DMS153 (cell line): ENCODE measurements around the gene TTC8.
A peak's percentile ranks its signal among the peaks of the same experiment; 100 is the strongest.
"Not testable (repeated sequence)": the region's sequence is repeated elsewhere in the genome, so short reads cannot be mapped to it uniquely, and the experiment has no call there.

Experiments used
- DNase-seq: peaks from one replicate; lab custom pipeline; 2025; lab: John Stamatoyannopoulos, UW

Gene TTC8

GRCh38 chr14:88824314-88825077, at the start of gene TTC8:
TSS of gene TTC8 (plus strand) at chr14:88824651. CDS start at chr14:88824708, 57 bp downstream.
- DNase-seq = peak; percentile 72

- no peak for DNase-seq
These were observed 48.9 kb upstream of the TTC8 start for GRCh38 chr14:88775532-88775931.

GRCh38 chr14:88785911-88786310, 38.5 kb upstream of the TTC8 start:
- DNase-seq = no peak

DNA sequence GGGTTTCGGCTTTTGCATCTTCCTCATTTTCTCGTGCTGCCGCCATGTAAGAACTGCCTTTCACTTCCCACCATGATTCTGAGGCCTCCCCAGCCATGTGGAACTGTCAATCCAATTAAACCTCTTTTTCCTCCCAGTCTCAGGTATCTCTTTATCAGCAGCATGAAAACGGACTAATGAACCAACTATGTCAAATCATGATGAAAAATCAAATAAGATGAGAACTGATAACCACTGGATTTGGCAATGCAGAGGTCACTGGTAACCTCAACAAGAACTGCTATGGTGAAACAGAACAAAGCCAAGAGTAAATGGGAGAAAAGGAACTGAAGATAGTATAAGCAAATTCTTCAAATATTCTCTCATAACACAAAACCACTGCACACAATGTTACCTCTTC, 37.7 kb upstream of the TTC8 start:
- DNase-seq = no peak

DNA sequence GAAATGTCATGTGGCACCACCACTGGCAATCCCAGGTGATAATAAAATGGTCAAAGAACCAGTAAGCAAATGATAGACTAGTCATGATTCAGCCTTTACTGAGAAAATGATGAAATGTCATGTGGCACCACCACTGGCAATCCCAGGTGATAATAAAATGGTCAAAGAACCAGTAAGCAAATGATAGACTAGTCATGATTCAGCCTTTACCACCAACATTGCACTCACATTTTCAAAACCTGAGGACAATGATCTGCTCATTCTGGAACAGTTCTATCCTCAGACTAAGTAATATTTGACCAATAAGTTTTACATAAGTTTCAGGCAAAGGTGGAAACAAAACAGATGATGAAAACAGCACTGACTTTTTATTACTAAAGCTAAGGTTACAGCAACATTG, 34.9 kb upstream of the TTC8 start:
- DNase-seq = not testable (repeated sequence)

DNA sequence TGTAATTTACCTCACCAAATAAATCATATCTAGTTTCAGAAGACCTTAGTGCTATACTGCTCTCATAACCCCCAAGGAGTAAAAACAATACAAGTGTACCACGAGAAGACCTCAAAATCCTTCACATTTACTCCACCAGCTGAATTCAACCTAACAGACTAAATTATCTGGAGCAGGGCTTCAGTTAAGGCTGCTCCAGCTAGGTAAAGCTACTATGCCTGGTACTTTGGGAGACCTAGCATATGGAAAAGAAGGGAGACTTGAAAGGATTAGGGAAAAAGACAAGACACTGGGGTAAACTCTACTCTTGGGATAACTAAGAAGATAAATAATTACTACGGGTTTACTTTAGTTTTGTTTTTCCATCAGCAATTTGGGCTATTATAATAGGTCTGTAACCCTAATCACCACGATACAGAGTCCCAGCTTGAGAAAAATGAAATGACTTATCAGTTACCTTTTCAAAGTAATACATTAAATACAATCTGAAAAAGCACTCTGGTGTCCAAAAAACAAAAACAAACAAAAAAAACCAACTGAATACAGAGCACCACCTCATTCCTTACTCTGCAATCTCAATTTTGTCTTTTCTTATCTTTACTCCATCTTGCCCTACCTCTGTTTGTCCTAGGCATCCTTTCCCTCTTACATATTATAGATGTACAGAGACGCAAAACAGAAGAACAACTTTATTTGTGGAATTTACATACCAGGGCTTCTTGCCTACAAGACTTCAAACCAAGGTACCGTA, 33.8 kb upstream of the TTC8 start:
- no peak for DNase-seq

DNA sequence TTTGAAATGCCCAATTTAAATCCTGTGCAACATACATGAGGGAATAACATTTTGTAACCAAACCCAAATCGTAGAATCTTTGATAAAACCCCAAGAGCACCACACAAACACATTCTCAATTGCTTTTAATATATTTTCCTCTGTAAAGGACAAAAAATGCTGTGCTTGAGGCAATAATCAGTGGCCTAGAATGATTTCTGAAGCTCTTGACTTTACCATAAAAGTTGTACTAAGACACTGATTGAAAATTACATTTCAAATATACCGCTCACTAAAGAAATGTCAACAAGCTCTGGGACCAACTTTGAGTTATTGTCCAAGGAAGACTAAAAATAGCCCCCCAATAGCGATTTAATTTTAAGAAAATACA, 33.2 kb upstream of the TTC8 start:
- no peak for DNase-seq

GRCh38 chr14:88791629-88792472, 32.6 kb upstream of the TTC8 start:
- no peak for DNase-seq

GRCh38 chr14:88792473-88793258, 31.8 kb upstream of the TTC8 start, which contains the start of gene EML5:
TSS of gene EML5 (minus strand) at chr14:88792953. CDS start at chr14:88792503, 450 bp downstream.
- peak; percentile 66 for DNase-seq

DNA sequence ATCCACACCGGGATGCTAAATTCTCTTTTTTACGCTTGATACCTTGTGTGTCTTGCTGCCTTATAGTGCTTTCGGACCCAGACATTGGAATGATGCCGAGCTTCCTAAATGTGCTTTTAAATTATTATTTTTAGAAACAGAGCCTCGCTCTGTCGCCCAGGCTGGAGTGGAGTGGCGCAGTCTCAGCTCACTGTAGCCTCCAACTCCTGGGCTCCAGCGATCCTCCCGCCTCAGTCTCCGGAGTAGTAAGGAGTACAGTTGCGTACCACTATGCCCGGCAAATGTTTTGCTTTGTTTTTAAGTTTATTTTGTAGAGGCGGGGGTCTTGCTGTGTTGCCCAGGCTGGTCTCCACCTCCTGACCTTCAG, 31.2 kb upstream of the TTC8 start:
- no peak for DNase-seq

DNA sequence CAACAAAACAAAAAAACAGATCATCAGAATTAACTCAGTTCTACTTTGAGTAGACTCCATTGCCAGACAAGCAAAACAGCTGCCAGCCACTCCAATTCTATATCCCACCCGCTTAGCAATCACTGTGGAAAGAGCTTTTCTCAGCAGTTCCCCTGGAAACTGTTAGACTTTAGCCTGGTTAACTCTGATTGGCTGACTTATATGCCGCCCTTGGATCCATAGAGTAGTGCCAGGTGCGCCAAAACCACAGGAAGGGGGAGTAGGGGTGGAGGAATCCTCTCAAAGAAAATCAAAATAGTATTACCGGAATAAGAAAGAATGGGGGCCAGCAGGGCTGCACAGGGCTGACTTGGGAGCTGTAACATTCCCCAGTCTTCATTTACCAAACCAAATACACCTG, 26.3 kb upstream of the TTC8 start:
- DNase-seq = no peak

DNA sequence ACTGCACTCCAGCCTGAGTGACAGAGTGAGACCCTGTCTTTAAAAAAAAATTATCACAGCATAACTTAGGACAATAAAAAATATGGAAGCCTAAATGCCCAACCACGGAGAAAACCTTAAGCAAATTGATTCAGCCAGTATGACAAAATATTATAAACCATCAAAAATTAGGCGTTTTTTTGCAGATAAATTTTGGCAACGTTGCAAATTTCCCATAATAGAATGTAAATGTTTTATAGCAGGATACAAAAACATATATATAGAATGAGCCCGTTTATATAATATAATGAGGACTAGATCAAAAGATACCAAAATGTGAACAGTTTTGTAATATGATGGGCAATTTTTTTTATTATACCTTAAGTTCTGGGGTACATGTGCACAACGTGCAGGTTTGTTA, 24.9 kb upstream of the TTC8 start:
- DNase-seq = no peak

- no peak for DNase-seq
These were observed 21.9 kb upstream of the TTC8 start for GRCh38 chr14:88802596-88802995.

DNA sequence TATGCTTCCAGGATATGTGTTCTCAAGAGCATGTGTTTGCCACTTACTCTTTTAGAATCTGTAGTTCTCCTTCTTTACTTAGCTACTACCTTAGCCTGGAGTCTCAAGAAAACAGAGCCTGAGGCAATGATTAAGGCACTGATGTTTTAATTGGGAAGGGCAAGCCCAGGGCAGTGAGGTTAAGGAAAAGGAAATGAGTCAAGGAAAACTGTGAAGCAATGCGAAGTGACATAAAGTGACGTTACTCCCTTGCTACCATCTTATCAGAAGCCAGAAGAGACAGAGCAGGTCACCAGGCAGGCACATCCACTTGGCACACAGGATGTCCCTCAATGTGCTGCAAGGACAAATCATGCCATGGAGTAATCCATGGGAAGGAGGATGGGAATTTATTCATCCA, 20.4 kb upstream of the TTC8 start:
- no peak for DNase-seq

- DNase-seq = no peak
These were observed 20.0 kb upstream of the TTC8 start for GRCh38 chr14:88804477-88804876.

GRCh38 chr14:88808359-88808758, 16.1 kb upstream of the TTC8 start:
- no peak for DNase-seq

- DNase-seq = no peak
These were observed 8.5 kb upstream of the TTC8 start for GRCh38 chr14:88815980-88816379.

DNA sequence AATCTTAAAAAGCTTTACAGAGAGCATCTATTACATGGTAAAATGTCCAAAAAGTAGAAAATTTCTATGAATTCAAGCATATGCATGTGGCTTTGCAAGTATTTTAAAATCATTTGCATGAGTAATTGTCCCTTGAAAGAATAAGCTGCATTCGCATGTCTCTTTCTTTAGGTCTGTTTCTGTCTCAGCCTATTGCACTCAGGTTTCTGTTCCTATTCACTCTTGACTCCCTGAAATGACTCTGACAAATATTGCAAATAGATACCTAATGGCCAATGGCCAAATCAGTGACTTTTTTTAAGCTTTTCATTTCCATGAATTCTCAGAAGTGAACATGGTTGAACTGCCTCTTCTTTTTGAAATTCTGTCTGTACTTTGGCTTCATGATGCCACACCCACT, 6.4 kb upstream of the TTC8 start:
- DNase-seq = no peak

DNA sequence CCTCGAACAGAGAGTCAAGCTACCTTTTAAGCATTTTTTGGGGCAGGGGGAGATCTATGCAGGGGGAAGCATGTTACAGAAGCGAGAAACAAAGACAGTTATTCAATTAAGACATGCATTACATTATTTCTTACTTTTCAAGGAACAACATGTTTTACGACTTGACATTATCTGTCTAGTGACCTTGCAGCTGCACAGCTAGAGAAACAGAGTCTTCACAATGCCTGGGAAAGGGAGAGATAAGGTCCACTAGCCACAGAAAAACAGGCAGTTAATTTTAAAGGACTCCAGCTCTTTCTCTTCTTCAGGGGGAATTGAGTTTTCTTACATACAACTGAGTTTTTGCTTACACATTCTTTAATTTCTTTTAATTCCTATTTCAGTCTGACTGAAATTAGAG, 4.8 kb upstream of the TTC8 start:
- not testable (repeated sequence) for DNase-seq

DNA sequence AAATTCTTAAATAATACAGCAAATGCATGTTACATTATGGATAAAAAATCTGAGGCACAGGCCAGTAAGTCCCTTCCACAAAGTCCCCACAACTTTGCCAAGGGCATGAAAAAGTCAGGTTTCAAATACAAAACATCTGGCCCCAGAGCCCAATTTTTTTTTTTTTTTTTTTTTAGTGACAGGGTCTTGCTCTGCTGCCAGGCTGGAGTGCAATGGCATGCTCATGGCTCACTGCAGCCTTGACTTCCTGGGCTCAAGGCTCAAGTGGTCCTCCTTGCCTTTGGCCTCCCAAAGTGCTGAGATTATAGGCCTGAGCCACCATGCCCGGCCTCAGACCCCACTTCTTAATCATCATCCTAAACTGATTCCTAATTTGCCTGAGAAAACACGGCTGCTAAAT, 3.1 kb upstream of the TTC8 start:
- no peak for DNase-seq

DNA sequence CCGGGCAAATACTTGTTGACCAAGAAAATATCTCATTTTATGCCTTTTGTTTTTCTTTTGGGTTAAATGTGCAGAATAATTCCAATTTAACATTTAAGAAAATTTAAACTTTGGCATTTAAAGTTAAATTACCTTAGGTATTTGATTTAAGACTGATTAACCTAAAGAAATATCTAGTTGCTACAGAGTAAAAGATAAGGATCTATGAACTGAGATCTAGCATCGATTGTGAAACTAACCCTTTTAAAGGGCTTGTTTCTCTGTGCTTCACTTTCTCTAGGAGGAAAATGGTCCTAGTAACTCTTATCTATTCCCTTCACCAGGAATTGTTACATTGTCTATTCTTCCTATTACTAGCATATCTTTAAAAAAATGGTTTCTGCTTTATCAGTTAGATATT, 2.6 kb upstream of the TTC8 start:
- no peak for DNase-seq

DNA sequence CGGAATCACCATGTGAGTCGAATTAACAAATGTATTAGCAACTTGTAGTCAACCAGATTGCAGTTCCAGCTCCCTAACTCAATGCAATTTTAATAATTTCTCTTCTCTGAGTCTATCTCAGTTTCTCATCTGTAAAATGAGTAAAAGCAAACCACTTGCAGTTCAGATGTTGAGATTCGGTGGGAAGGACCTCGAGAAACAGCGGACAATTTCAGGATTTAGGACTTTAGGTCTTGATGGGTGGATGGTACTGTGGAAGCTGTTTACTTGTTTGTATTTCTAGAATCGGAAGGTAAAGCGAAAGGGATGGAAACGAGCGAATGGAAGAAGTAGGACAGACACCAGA, 510 bp upstream of the TTC8 start:
- DNase-seq = no peak
